Measurements from ENCODE around the gene TNS4. TPM values are rescaled to one million over a fixed set of nuclear protein-coding genes. Genes with fewer than 3 reads are reported as not detected.
A peak's percentile ranks its signal among the peaks of the same experiment; 100 is the strongest.

The TNS4 gene
- total and polyA plus RNA-seq, 2 donors, result 5.0 to 5.4 TPM

GRCh38 chr17:40516581-40517285 is 15.3 kb upstream of the TNS4 start:
- H3K36me3 ChIP-seq (ENCODE audit: insufficient read depth), result no peaks in the 10 kb centered on the region
- DNase-seq (ENCODE audit: extremely low spot score), result no peak
- no peaks in the 10 kb centered on the region for H3K4me1 ChIP-seq (ENCODE audit: insufficient read depth)
- H3K27ac ChIP-seq (ENCODE audit: low read depth), result no peak overlapping the region
- WGBS, result 53% methylated on average over 3 of the region's 3 CpGs
- H3K4me3 ChIP-seq (ENCODE audit: low read depth, low read length), result no peak overlapping the region

- Histone ChIP-seq H3K27ac (ENCODE audit: low read depth) (no peak overlapping the region), H3K4me3 (ENCODE audit: low read depth, low read length) (no peak overlapping the region), H3K36me3 (ENCODE audit: insufficient read depth) (no peaks in the 10 kb centered on the region), H3K4me1 (ENCODE audit: insufficient read depth) (no peaks in the 10 kb centered on the region)
- 72% methylated on average over 11 of the region's 11 CpGs for WGBS
- no peak for DNase-seq (ENCODE audit: extremely low spot score)
Observed at GRCh38 chr17:40515491-40516041, 14.1 kb upstream of the TNS4 start.

GRCh38 chr17:40515011-40515410 is 13.6 kb upstream of the TNS4 start:
- 88% methylated on average over 4 of the region's 4 CpGs for WGBS
- no peak for DNase-seq (ENCODE audit: extremely low spot score)
- no peaks in the 10 kb centered on the region for H3K4me1 ChIP-seq (ENCODE audit: insufficient read depth)
- no peaks in the 10 kb centered on the region for H3K36me3 ChIP-seq (ENCODE audit: insufficient read depth)
- H3K27ac ChIP-seq (ENCODE audit: low read depth), result no peak overlapping the region
- no peak overlapping the region for H3K4me3 ChIP-seq (ENCODE audit: low read depth, low read length)

- Histone ChIP-seq H3K27ac (ENCODE audit: low read depth) (no peak overlapping the region), H3K4me1 (ENCODE audit: insufficient read depth) (no peaks in the 10 kb centered on the region), H3K4me3 (ENCODE audit: low read depth, low read length) (no peak overlapping the region), H3K36me3 (ENCODE audit: insufficient read depth) (no peaks in the 10 kb centered on the region)
- WGBS, result 90% methylated on average over 7 of the region's 7 CpGs
- DNase-seq (ENCODE audit: extremely low spot score), result no peak
Observed at GRCh38 chr17:40514013-40514875, 12.8 kb upstream of the TNS4 start.

- no peak for DNase-seq (ENCODE audit: extremely low spot score)
- Histone ChIP-seq H3K4me3 (ENCODE audit: low read depth, low read length) (no peak overlapping the region), H3K36me3 (ENCODE audit: insufficient read depth) (no peaks in the 10 kb centered on the region), H3K4me1 (ENCODE audit: insufficient read depth) (no peaks in the 10 kb centered on the region), H3K27ac (ENCODE audit: low read depth) (no peak overlapping the region)
- WGBS, result 70% methylated on average over 12 of the region's 12 CpGs
Observed at GRCh38 chr17:40511667-40512220, 10.3 kb upstream of the TNS4 start.

- no peak overlapping the region for H3K4me3 ChIP-seq (ENCODE audit: low read depth, low read length)
- no peak overlapping the region for H3K27ac ChIP-seq (ENCODE audit: low read depth)
- DNase-seq (ENCODE audit: extremely low spot score), result no peak
- H3K4me1 ChIP-seq (ENCODE audit: insufficient read depth), result no peaks in the 10 kb centered on the region
- 77% methylated on average over 2 of the region's 2 CpGs for WGBS
- H3K36me3 ChIP-seq (ENCODE audit: insufficient read depth), result no peaks in the 10 kb centered on the region
Observed at GRCh38 chr17:40511136-40511535, 9.7 kb upstream of the TNS4 start.

- WGBS, result 77% methylated on average over 8 of the region's 8 CpGs
- H3K27ac ChIP-seq (ENCODE audit: low read depth), result no peak overlapping the region
- H3K36me3 ChIP-seq (ENCODE audit: insufficient read depth), result no peaks in the 10 kb centered on the region
- no peak overlapping the region for H3K4me3 ChIP-seq (ENCODE audit: low read depth, low read length)
- DNase-seq (ENCODE audit: extremely low spot score), result no peak
- H3K4me1 ChIP-seq (ENCODE audit: insufficient read depth), result no peaks in the 10 kb centered on the region
Observed at GRCh38 chr17:40510328-40510648, 8.9 kb upstream of the TNS4 start.

- WGBS, result 90% methylated on average over 10 of the region's 10 CpGs
- Histone ChIP-seq H3K27ac (ENCODE audit: low read depth) (no peak overlapping the region), H3K4me1 (ENCODE audit: insufficient read depth) (no peaks in the 10 kb centered on the region), H3K36me3 (ENCODE audit: insufficient read depth) (no peaks in the 10 kb centered on the region), H3K4me3 (ENCODE audit: low read depth, low read length) (no peak overlapping the region)
- no peak for DNase-seq (ENCODE audit: extremely low spot score)
Observed at GRCh38 chr17:40509626-40510327, 8.4 kb upstream of the TNS4 start.

GRCh38 chr17:40506786-40507185 is 5.4 kb upstream of the TNS4 start:
- Histone ChIP-seq H3K27ac (ENCODE audit: low read depth) (no peak overlapping the region), H3K4me1 (ENCODE audit: insufficient read depth) (no peaks in the 10 kb centered on the region), H3K4me3 (ENCODE audit: low read depth, low read length) (no peak overlapping the region), H3K36me3 (ENCODE audit: insufficient read depth) (no peaks in the 10 kb centered on the region)
- WGBS, result 80% methylated on average over 5 of the region's 5 CpGs
- no peak for DNase-seq (ENCODE audit: extremely low spot score)

GRCh38 chr17:40503154-40503553 is 1.7 kb upstream of the TNS4 start:
- H3K4me3 ChIP-seq (ENCODE audit: low read depth, low read length), result no peak overlapping the region
- H3K36me3 ChIP-seq (ENCODE audit: insufficient read depth), result no peaks in the 10 kb centered on the region
- no peak for DNase-seq (ENCODE audit: extremely low spot score)
- H3K27ac ChIP-seq (ENCODE audit: low read depth), result no peak overlapping the region
- WGBS, result 100% methylated on average over 2 of the region's 2 CpGs
- no peaks in the 10 kb centered on the region for H3K4me1 ChIP-seq (ENCODE audit: insufficient read depth)

GRCh38 chr17:40502716-40503115 is 1.3 kb upstream of the TNS4 start:
- DNase-seq (ENCODE audit: extremely low spot score), result no peak
- Histone ChIP-seq H3K27ac (ENCODE audit: low read depth) (no peak overlapping the region), H3K4me3 (ENCODE audit: low read depth, low read length) (no peak overlapping the region), H3K4me1 (ENCODE audit: insufficient read depth) (no peaks in the 10 kb centered on the region), H3K36me3 (ENCODE audit: insufficient read depth) (no peaks in the 10 kb centered on the region)
- WGBS, result 94% methylated on average over 5 of the region's 5 CpGs

- H3K27ac ChIP-seq (ENCODE audit: low read depth), result peak overlapping the region; percentile 56
- H3K36me3 ChIP-seq (ENCODE audit: insufficient read depth), result no peaks in the 10 kb centered on the region
- DNase-seq (ENCODE audit: extremely low spot score), result no peak
- WGBS, result 88% methylated on average over 10 of the region's 10 CpGs
- H3K4me1 ChIP-seq (ENCODE audit: insufficient read depth), result no peaks in the 10 kb centered on the region
- H3K4me3 ChIP-seq (ENCODE audit: low read depth, low read length), result peak overlapping the region; percentile 37
Observed at GRCh38 chr17:40500709-40501108, 714 bp downstream of the TNS4 start.

- Histone ChIP-seq H3K4me3 (ENCODE audit: low read depth, low read length) (peak overlapping the region; percentile 37), H3K4me1 (ENCODE audit: insufficient read depth) (no peaks in the 10 kb centered on the region), H3K27ac (ENCODE audit: low read depth) (peak overlapping the region; percentile 24), H3K36me3 (ENCODE audit: insufficient read depth) (no peaks in the 10 kb centered on the region)
- WGBS, result 80% methylated on average over 11 of the region's 11 CpGs
- DNase-seq (ENCODE audit: extremely low spot score), result no peak
Observed at GRCh38 chr17:40500190-40500589, 1.2 kb downstream of the TNS4 start.
